ENCODE data around the gene C16orf92. TPM values are rescaled to one million over a fixed set of nuclear protein-coding genes. Genes with fewer than 3 reads are reported as not detected.

C16orf92 gene
- total RNA-seq, 1 donor from 2014 or later = not detected

- H3K36me3 Mint-ChIP-seq (ENCODE audit: low read depth) = peaks cover 88% of the 10 kb centered on the region
- ChIA-PET POLR2A (interaction anchor here (0.6 to 1.1 kb wide), 2 partner anchors 8 to 9 kb away, joined by 3 to 11 read pairs; no protein-coding TSS in a partner anchor), CTCF (no interaction called here)
- H3K4me3 Mint-ChIP-seq = no peak overlapping the region
- no peak overlapping the region for H3K27ac Mint-ChIP-seq
- intact Hi-C loops (cut with micrococcal nuclease) = no loop called here
- H3K27me3 Mint-ChIP-seq = no peaks in the 10 kb centered on the region
- TF ChIP-seq CTCF (IDR thresholded peaks at IDR 0.05) = no peak
- H3K9me3 Mint-ChIP-seq = no peaks in the 10 kb centered on the region
- no peak for ATAC-seq (ENCODE audit: low read depth)
- H3K4me1 Mint-ChIP-seq = no peaks in the 10 kb centered on the region
- no peak for DNase-seq
These were observed 37.7 kb upstream of the C16orf92 start for GRCh38 chr16:29985271-29985811.

GRCh38 chr16:29986231-29986630, 36.8 kb upstream of the C16orf92 start:
- Mint-ChIP-seq H3K27ac (no peak overlapping the region), H3K9me3 (no peaks in the 10 kb centered on the region), H3K4me1 (no peaks in the 10 kb centered on the region), H3K36me3 (ENCODE audit: low read depth) (peaks cover 85% of the 10 kb centered on the region), H3K27me3 (no peaks in the 10 kb centered on the region), H3K4me3 (no peak overlapping the region)
- ChIA-PET CTCF (no interaction called here), POLR2A (interaction anchor here (0.6 to 1.1 kb wide), 3 partner anchors 7 to 165 kb away, joined by 3 to 11 read pairs (median 4); no protein-coding TSS in a partner anchor)
- TF ChIP-seq CTCF (IDR thresholded peaks at IDR 0.05) = no peak
- DNase-seq = no peak
- ATAC-seq (ENCODE audit: low read depth) = no peak
- intact Hi-C loops (cut with micrococcal nuclease) = no loop called here

GRCh38 chr16:29986931-29987330, 36.1 kb upstream of the C16orf92 start:
- Mint-ChIP-seq H3K27me3 (no peaks in the 10 kb centered on the region), H3K9me3 (no peaks in the 10 kb centered on the region), H3K4me3 (no peak overlapping the region), H3K36me3 (ENCODE audit: low read depth) (peaks cover 82% of the 10 kb centered on the region), H3K4me1 (no peaks in the 10 kb centered on the region), H3K27ac (no peak overlapping the region)
- intact Hi-C loops (cut with micrococcal nuclease) = no loop called here
- ATAC-seq (ENCODE audit: low read depth) = no peak
- DNase-seq = no peak
- ChIA-PET POLR2A (interaction anchor here (0.5 to 1.7 kb wide), 2 partner anchors 13 to 231 kb away, joined by 4 to 12 read pairs; partner anchors contain the start of gene TAOK2), CTCF (no interaction called here)
- TF ChIP-seq CTCF (IDR thresholded peaks at IDR 0.05) = no peak

GRCh38 chr16:29987371-29988085, 35.5 kb upstream of the C16orf92 start:
- no peaks in the 10 kb centered on the region for H3K27me3 Mint-ChIP-seq
- ChIA-PET CTCF (no interaction called here), POLR2A (interaction anchor here (0.5 to 1.7 kb wide), 2 partner anchors 14 to 231 kb away, joined by 4 to 12 read pairs; partner anchors contain the start of gene TAOK2)
- intact Hi-C loops (cut with micrococcal nuclease) = no loop called here
- H3K36me3 Mint-ChIP-seq (ENCODE audit: low read depth) = peaks cover 81% of the 10 kb centered on the region
- no peak overlapping the region for H3K27ac Mint-ChIP-seq
- ATAC-seq (ENCODE audit: low read depth) (no peak), DNase-seq (no peak)
- TF ChIP-seq CTCF (IDR thresholded peaks at IDR 0.05) = no peak
- no peaks in the 10 kb centered on the region for H3K4me1 Mint-ChIP-seq
- H3K9me3 Mint-ChIP-seq = no peaks in the 10 kb centered on the region
- H3K4me3 Mint-ChIP-seq = no peak overlapping the region

- no peak for TF ChIP-seq CTCF (IDR thresholded peaks at IDR 0.05)
- POLR2A ChIA-PET = interaction anchor here (1.7 kb wide), 1 partner anchor 15 kb away, joined by 4 read pairs; the partner anchor contains the start of gene TAOK2
- intact Hi-C loops (cut with micrococcal nuclease) = no loop called here
- Mint-ChIP-seq H3K9me3 (no peaks in the 10 kb centered on the region), H3K4me3 (no peak overlapping the region), H3K27me3 (no peaks in the 10 kb centered on the region), H3K27ac (no peak overlapping the region), H3K4me1 (no peaks in the 10 kb centered on the region), H3K36me3 (ENCODE audit: low read depth) (peaks cover 79% of the 10 kb centered on the region)
- DNase-seq (no peak), ATAC-seq (ENCODE audit: low read depth) (no peak)
- CTCF ChIA-PET = no interaction called here
These were observed 34.5 kb upstream of the C16orf92 start for GRCh38 chr16:29988346-29989075.

All from activated B cell treated with CpG ODN at 0.5 μM for 24 hours (primary cell).